Hippocampal formation (tissue), 2 donors: Measurements from ENCODE around the gene TSPYL4.

Experiments
- DNase-seq, 2 donors: peaks; one replicate each; lab custom pipeline; 2025; lab: John Stamatoyannopoulos, UW

TSPYL4 gene

GRCh38 chr6:116229287-116229913 is 24.5 kb downstream of the TSPYL4 start:
- peak; percentile 88 to 93 for DNase-seq

GRCh38 chr6:116223355-116223754 is 30.5 kb downstream of the TSPYL4 start:
- DNase-seq: no peak

- DNase-seq: no peak
Observed at GRCh38 chr6:116221911-116222310, 32.0 kb downstream of the TSPYL4 start.

- no peak for DNase-seq
Observed at GRCh38 chr6:116221067-116221466, 32.8 kb downstream of the TSPYL4 start.

GRCh38 chr6:116218866-116219265 is 35.0 kb downstream of the TSPYL4 start:
- DNase-seq: no peak

- peak in 1 of 2 donors; percentile 66 for DNase-seq
Observed at GRCh38 chr6:116218172-116218633, 35.7 kb downstream of the TSPYL4 start.

GRCh38 chr6:116217069-116217468 is 36.8 kb downstream of the TSPYL4 start:
- DNase-seq: peak in 1 of 2 donors; percentile 57

GRCh38 chr6:116215414-116215813 is 38.5 kb downstream of the TSPYL4 start:
- no peak for DNase-seq

GRCh38 chr6:116214681-116215080 is 39.2 kb downstream of the TSPYL4 start:
- DNase-seq: no peak

- no peak for DNase-seq
Observed at GRCh38 chr6:116210750-116211425, 43.0 kb downstream of the TSPYL4 start.

- DNase-seq: no peak
Observed at GRCh38 chr6:116210316-116210715, 43.6 kb downstream of the TSPYL4 start.

GRCh38 chr6:116208056-116208785 is 45.7 kb downstream of the TSPYL4 start:
- DNase-seq: no peak

GRCh38 chr6:116206231-116206903 is 47.5 kb downstream of the TSPYL4 start:
- no peak for DNase-seq

- DNase-seq: no peak
Observed at GRCh38 chr6:116205281-116205680, 48.6 kb downstream of the TSPYL4 start.

- no peak for DNase-seq
Observed at GRCh38 chr6:116201538-116201937, 52.3 kb downstream of the TSPYL4 start.

GRCh38 chr6:116200619-116201249 is 53.1 kb downstream of the TSPYL4 start:
- no peak for DNase-seq
